Mucosa of gallbladder (tissue), 1 donor: Measurements from ENCODE around the gene SEC31A. TPM values are rescaled to one million over a fixed set of nuclear protein-coding genes. Genes with fewer than 3 reads are reported as not detected.
A peak's percentile ranks its signal among the peaks of the same experiment; 100 is the strongest.
"Not testable (repeated sequence)": the region's sequence is repeated elsewhere in the genome, so short reads cannot be mapped to it uniquely, and the experiment has no call there.

Experiments
- DNase-seq: peaks from one replicate; pipeline ENCODE4 v3.0.0-alpha.2; 2020; ENCODE audit warnings: low spot score
- total RNA-seq: library from RNA; stranded (reverse); gene quantifications from one replicate; pipeline ENCODE4 v1.2.1, GENCODE V29; 2021
- donor health status: DM: no; HTN: no; CAD: no.

Gene SEC31A
- total RNA-seq, 1 donor from 2014 or later: 227 TPM

DNA sequence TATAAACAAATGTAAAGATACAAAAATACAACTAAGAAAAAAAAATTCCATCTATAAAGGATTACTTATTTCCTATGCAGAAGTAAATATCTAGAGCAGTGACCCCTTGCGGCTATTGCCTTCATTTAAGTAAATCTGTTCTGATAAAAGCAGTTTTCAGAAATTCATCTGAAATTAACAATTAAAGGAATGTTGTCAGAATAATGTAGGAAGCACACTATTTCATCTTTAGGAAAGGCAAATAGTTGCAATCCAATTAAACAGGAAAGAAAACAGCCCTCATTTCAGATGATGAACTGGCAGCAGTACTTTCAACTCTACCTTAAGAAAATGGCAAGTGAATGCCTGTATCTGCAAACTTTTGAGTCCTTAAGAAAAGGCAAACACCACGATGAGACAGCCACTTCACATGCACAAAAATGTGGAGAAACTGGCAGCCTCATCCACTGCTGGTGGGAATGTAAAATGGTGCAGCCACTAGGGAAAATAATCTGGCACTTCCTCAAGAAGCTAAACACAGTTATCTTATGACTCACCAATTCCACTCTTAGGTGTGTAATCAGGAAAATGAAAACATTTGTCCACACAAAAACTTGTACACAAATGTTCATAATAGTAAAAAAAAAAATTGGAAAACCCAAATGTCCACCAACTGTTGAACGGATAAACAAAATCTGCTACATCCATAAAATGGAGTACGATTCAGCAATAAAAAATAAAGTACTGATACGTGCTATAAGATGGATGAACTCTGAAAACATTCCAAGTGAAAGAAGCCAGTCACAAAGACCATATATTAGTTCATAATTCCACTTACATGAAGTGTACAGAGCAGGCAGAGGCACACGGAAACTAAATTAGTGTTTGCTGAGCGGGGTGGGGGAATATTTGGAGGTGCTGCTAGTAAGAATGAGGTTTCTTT is 7.6 kb upstream of the SEC31A start:
- peak; percentile 15 for DNase-seq

DNA sequence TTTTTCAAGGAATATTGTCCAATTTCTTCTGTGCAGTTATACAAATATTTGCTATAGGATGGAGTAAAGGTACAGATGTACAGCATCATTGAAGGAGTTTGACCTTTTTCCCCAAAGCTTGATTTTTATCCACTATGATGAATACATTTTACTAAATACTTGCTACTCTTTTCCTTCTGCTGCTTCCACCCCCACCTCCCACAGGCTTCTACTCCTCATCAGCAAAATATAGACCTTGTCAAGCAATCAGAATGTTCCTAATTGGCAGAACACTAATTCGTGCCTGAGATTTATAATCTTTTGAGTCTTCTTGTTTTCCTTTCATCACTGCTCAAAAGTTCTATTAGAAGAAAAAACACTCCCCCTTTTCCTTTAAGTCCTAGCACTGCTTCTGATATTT is 5.8 kb upstream of the SEC31A start:
- no peak for DNase-seq

DNA sequence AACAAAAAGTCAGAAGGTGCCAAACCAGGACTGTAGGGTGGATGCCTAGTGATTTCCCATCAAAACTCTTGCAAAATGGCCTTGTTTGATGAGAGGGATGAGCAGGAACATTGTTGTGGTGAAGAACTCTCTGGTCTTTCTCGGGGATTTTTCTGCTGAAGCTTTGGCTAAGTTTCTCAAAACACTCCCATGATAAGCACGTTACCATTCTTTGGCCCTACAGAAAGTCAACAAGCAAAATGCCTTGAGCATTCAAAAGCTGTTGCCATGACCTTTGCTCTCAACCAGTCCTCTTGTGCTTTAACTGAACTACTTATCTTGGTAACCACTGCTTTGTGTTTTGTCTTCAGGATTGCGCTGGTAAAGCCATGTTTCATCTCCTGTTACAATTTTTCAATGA is 3.0 kb upstream of the SEC31A start:
- DNase-seq: no peak

DNA sequence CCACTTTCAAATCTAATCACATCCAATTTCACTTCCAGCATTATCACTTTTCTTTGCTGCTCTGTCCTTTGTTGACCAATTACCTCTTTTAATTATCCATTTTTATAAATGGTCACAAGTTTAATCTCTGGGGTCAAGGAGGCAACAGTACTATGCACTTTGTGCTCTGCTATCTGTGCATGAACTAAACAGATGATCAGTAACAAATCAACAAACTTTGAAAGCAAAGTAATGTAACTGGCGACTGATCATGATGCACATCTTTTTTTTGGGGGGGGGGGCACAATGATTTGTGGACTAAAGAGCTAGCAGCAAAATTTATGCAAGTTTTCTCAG is 1.5 kb upstream of the SEC31A start:
- DNase-seq: no peak

DNA sequence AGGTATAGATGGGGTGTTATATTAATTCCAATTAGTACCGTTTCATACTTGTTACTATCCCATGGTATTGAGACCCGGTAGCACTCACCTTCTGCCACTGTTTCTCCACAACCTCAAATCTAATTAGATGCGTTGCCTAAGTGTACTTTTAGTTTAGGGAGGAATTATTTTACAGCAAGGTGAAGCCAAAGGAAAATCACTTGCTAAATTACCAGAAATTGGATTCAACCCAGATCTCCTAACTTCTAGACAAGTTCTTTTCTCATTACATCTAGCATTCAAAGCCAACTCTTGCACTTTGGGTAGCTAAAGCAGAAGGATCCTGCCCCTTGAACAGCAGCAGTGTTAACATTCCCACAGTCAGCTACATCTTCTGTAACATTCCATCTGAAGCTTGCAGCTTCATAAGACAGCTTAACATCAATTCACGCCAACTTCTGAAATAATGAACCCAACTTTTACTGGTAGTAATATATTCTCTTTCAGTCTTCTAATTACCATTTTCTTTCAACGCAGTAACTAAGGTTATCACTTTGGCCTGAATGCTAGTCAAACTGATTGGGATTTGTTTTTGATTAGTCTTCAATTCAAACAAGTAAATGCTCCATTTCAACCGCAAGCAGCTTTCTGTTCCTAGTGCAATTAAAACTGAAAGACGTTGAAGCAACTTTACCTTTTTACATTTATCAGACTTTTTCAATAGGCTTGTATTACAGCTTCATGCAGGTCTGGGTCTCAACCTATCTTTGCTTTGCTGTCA is 934 bp upstream of the SEC31A start:
- DNase-seq: no peak

DNA sequence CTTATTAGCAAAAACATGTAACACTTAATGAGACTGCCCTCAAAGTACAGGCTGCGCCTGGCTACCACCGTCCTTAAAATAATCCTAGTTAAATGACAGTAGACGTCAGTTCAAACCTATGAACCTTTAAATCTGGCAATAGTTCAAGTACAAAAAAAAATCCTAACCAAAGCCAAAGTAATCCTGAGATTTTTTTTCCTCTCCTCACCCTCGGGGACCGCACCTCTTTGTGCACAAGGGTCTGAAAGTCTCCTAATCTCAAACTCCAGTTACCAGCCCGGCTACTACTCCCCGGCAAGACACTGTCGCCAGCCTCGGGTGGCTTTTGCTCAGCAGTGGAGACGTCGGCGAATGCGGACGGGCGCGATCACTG is 439 bp downstream of the SEC31A start:
- DNase-seq: no peak

DNA sequence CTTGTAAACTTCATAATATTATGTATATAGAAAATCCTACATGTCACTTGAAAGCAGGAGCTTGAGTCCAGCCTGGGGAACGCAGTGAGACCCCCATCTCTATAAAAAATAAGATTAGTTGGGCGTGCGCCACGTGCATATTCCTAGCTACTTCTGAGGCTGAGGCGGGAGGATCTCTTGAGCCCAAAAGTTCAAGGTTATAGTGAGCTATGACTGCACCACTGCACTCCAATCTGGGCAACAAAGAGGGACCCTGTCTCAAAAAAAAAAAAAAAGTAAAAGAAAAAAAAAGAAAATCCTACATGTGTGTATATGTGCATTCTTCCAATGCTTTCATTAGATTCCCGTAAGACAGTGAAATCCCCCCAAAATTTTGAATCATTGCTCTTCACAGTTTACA is 1.7 kb downstream of the SEC31A start:
- no peak for DNase-seq

DNA sequence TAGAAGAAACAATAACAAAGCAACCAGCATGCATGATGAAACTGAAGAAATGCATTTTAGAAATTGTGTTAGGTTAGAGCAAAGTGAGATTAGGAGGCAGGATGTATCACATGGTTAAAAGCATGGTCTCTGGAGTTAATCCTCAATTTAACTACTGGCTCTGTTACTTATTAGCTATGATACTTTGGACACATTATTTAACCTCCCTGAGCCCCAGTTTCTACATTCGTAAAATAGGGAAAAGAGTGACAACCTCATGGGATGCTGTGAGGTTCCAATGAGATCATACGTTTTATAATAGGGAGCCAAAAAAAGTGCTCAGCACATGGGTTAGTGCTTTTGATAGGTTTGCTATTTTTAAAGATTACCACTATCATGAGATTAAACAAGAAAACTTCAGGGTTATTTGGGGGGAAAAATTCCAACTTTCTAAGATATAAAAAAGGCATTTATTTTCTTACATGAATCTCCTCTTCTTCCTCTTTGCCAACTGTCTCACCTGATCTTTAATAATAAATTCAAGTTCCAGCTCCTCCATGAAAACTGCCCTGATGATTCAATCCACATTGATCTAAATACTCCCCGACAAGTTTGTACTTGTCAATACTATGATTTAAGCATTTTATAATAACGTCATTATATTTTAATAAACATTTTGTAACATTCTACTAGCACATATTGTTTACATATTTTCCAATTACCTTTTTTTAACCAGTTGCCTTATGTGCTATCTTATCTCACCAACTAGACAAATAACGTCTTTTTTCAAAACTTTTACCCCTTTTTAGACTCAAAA is 4.6 kb downstream of the SEC31A start:
- no peak for DNase-seq

DNA sequence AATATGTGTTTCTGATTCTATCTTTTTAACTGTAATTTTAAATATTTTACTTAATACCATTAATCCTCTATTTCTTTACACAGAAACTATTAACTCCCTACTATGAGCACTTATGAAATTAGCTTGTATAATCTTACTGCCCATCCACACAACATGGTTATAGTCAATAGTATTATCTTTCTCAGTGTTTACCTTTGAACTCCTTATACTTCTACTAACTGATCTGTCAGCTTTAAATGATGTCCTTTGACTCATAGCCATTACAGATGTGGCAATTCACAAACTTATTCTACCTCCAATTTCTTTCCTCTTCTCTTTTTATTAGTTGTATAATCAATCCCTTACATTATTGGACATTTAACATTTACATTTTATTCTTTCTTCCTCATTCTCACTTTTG is 5.5 kb downstream of the SEC31A start:
- DNase-seq: no peak

DNA sequence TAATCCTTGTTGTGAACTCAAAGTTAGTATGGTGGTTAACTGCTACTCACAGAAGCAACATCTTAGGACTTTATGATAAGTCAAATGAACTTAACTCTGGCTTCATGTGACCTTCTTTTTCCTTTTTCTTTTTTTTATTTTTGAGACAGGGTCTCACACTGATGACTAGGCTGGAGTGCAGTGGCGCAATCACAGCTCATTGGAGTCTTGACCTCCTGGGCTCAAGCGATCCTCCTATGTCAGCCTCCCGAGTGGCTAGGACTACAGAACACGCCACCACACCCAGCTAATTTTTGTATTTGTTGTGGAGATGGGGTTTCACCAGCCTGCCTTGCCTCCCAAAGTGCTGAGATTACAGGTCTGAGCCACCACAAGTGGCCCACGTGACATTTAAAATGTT is 22.4 kb downstream of the SEC31A start:
- no peak for DNase-seq

- no peak for DNase-seq
These were observed 24.1 kb downstream of the SEC31A start for GRCh38 chr4:82866706-82867385.

GRCh38 chr4:82866033-82866432 is 24.9 kb downstream of the SEC31A start:
- not testable (repeated sequence) for DNase-seq

DNA sequence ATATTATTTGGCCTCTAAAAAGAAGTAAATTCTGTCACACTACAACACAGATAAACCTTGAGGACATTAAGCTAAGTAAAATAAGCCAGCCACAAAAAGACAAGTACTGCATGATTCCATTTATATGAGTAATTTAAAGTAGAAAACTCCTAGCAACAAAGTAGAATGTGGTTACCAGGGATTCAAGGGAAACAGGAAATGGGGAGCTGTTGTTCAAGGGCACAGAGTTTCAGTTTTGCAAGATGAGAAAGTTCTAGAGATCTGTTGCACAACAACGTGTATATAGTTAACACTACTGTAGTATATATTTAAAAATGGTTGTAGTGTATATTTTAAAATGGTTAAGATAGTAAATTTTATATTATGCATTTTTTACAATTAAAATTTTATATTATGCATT is 25.4 kb downstream of the SEC31A start:
- no peak for DNase-seq

DNA sequence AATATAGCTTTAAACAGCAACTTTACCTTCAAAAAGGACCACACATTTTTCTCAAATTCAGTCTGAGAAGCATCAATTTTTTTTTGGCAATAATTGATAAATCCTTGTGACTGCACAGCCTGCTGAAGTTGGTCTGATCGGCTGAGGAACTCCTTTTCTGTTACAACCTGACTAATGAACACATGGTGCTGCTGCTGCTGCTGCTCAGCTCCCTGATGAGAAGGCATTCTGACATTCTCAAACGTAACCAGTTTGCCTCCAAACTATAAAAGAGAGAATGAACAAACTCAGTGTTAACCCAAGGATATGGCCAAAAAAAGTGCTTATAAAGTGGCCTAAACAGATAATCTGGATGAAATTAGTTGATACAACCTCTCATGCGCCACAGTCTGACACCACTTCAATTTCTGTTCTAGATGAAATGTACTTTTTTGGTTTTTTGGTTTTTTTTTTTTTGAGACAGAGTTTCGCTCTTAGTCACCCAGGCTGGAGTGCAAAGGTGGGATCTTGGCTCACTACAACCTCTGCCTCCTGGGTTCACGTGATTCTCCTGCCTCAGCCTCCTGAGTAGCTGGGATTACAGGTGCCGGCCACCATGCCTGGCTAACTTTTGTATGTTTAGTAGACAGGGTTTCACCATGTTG is 26.5 kb downstream of the SEC31A start:
- no peak for DNase-seq

DNA sequence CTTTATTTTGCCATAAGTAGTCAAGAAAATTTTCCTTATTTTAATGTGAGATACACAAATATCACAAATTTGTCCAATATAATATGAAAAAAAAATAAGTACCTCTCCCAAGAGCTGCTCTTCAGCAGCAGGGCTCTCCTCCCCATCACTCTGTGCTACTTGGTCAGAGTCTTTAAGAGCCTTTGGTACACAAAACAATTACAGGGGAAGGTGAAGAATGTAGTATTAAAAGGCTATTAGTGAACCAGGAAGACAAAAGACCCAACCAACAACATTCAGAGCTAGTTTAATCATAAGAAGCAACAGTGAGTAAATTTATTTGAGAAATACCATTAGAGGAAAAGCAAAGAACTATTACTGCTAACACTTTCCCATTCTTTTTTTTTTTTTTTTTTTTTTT is 29.4 kb downstream of the SEC31A start:
- DNase-seq: no peak

- DNase-seq: not testable (repeated sequence)
These were observed 30.5 kb downstream of the SEC31A start for GRCh38 chr4:82860487-82860886.

DNA sequence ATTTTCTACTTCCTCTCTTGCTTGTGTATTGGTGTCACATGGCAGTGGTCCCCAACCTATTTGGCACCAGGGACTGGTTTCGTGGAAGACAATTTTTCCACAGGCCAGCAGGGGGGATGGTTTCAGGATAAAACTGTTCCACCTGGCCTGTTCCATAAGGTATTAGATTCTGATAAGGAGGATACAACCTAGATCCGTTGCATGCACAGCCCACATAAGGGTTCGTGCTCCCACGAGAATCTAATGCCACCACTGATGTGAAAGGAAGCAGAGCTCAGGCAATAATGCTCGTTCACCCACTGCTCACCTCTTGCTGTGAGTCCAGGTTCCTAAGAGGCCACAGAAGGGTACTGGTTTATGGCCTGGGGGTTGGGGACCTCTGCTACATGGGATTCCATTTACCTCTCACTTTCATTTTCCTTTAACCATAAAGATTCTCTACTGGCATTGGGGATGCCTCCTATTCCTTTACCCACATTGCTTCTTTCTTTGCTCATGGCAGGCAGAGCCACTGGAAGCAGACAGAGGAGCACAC is 38.1 kb downstream of the SEC31A start:
- no peak for DNase-seq

GRCh38 chr4:82851885-82852750 is 38.8 kb downstream of the SEC31A start:
- no peak for DNase-seq

DNA sequence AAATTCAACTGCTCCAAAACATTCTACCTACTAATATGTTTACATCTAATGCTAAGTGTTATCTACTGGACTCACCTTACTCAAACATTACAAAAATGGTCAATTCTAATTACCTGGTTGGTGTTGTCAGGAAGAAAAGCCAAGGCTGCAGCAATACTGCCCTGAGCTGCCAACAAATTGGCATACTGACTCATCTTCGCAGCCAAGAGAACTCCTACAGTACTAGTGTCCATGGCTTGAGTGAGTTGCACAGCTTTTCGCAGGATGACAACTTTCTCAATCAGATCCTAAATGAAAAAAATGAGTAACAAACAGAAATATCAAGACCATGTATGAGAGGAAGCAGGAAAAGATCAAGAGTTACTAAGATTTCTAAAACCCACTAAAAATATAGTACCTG is 39.6 kb downstream of the SEC31A start:
- DNase-seq: no peak

GRCh38 chr4:82850684-82851083 is 40.3 kb downstream of the SEC31A start:
- DNase-seq: no peak
